ENCODE results near the gene MAPT.
"Not testable (repeated sequence)": the region's sequence is repeated elsewhere in the genome, so short reads cannot be mapped to it uniquely, and the experiment has no call there.

Gene MAPT

DNA sequence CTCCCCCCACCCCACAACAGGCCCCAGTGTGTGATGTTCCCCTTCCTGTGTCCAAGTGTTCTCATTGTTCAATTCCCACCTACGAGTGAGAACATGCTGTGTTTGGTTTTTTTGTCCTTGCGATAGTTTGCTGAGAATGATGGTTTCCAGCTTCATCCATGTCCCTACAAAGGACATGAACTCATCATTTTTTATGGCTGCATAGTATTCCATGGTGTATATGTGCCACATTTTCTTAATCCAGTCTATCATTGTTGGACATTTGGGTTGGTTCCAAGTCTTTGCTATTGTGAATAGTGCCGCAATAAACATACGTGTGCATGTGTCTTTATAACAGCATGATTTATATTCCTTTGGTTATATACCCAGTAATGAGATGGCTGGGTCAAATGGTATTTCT is 62.4 kb downstream of the MAPT start:
- not testable (repeated sequence) for DNase-seq

DNA sequence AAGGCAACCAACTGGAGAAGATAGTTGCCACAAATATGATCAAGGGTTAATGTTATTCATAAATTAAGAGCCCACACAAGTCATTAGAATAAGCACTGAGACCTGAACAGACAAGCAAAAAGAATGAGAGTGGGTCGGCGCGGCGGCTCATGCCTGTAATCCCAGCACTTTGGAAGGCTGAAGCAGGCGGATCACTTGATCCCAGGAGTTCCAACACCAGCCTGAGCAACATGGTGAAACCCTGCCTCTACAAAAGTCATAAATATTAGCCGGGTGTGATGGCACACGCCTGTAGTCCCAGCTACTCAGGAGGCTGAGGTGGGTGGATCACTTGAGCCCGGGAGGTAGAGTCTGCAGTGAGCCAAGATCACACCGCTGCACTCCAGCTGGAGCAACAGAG is 64.0 kb downstream of the MAPT start:
- no peak for DNase-seq

DNA sequence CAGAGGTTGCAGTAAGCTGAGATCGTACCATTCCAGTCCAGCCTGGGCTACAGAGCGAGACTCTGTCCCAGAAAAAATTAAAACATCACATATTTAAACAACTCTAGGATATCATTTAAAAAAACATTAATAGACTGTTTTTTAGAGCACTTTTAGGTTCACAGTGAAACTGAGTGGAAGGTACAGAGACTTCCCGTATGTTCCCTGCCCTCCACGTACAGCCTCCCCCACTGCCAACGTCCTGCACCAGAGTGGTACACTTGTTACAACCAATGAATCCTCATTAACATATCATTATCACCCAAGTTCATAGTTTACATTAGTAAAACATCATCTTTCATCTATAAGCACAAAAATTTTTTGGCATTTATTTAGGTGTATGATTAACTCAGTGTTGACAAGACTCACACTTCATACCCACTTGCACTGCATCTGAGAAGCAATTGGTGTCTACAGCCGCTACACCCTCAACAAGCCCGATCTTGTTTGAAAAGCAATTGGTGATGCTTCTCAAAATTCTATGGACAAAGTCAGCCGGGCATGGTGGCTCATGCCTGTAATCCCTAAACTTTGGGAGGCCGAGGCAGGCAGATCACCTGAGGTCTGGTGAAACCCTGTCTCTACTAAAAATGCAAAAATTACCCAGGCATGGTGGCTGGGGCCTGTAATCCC is 64.8 kb downstream of the MAPT start:
- DNase-seq, result no peak

DNA sequence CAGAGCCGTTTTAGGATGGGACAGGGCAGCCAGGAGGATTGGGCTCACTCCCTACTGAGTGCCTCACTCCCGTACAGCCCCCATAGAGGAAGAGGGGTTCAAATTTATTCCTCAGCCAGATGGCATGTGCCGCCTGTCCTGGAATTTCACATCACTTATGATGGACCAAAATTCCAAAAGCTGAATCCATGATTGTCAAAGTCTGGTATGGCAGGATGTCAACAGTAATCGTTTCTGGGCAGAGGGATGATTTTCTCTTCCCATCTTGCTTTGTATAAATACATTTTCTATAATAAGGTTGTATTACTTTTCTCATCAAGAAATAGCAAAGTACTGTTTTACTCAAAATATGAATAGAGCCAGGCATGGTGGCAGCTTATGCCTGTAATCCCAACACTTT is 66.0 kb downstream of the MAPT start:
- DNase-seq, result no peak

DNA sequence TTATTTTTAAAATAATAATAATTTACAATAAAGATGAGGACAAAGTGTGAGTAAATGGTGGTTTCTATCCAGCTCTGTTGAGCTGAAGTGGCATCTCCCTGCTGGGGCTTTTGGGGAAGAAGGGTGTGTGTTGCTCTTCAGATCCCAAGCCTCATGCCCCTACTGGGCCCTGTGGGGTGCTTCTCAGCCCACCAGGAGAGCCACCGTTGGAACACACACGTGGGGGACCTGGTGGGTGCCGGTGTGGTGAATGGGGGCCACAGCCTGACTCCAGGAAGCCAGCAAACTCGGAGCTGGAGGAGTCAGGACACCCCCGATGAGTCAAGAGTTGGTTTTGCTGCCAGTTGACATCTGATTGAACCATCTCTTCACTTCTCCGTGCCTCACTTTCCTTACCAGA is 66.9 kb downstream of the MAPT start:
- no peak for DNase-seq

DNA sequence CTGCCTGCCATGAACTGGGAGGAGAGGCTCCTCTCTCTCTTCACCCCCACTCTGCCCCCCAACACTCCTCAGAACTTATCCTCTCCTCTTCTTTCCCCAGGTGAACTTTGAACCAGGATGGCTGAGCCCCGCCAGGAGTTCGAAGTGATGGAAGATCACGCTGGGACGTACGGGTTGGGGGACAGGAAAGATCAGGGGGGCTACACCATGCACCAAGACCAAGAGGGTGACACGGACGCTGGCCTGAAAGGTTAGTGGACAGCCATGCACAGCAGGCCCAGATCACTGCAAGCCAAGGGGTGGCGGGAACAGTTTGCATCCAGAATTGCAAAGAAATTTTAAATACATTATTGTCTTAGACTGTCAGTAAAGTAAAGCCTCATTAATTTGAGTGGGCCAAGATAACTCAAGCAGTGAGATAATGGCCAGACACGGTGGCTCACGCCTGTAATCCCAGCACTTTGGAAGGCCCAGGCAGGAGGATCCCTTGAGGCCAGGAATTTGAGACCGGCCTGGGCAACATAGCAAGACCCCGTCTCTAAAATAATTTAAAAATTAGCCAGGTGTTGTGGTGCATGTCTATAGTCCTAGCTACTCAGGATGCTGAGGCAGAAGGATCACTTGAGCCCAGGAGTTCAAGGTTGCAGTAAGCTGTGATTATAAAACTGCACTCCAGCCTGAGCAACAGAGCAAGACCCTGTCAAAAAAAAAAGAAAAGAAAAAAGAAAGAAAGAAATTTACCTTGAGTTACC is 68.0 kb downstream of the MAPT start:
- DNase-seq, result no peak

DNA sequence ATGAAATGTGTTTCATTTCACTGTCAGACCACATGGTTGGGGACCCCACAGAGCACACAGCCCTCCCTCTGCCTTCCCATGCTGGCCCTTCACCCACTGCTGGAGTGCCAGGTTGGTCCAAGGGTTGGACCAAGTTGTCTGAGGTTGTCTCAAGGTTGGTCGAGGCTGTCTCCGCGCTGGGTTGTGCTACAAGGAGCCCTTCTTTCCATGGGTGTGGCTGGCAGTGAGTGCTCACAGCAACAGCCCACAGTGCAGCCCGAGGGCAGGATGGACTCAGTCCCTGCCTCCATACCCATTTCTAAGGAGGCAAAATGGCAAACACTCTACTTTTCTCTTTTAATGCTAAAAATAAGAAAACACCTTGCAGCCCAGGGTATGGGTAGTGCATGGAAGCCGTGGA is 68.9 kb downstream of the MAPT start:
- DNase-seq, result no peak

DNA sequence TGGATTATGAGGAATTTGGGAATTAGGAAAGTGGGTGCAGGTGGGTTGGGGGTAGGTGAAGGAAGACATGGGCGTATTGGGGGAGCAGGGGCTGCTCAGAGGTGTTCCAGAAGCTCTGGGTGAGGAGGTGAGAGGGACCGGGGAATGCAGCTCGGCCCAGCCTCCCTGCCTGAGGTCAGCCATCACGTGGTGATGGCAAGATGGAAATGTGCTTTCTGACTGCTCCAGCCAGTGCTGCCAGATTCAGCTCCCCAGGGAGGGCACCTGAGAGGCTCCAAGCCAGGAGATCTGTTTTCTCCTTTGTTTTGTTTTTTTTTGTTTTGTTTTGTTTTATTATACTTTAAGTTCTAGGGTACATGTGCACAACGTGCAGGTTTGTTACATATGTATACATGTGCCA is 69.5 kb downstream of the MAPT start:
- DNase-seq, result no peak

DNA sequence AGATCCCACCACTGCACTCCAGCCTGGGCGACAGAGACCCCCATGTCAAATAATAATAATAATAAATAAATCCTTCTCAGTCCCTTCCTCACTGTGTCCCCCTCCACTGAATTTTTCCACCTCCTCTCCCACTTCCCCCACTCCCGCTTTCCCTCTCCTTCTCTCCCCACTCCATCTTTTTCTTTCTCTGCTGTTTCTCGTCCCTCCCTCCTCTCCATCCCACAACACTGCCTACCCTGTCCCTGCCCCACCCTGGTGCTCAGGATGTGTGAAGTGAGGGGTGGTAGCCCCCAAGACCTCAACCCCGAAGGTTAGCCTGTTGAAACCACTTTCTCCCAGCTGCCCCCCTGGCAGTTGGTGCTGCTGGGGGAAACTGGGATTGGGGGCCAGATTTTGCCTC is 70.3 kb downstream of the MAPT start:
- no peak for DNase-seq

DNA sequence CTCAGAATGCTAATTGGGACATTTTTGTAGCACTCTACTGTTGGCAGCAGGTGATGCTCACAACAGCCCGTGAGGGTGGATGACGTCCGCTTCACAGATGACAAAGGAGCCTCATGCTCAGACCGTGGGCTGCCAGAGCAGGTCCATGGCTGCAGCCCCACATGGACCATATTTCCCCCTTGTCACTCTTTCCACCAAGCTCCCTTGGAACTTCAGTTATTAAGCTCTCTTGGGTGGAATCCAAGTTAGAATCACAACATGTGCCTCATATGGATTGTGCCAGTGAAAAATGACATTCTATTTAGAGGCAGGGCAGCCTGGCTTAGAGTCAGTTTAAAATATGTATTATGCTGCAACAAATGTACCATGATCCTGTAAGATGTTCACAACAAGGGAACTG is 71.5 kb downstream of the MAPT start:
- DNase-seq, result no peak

DNA sequence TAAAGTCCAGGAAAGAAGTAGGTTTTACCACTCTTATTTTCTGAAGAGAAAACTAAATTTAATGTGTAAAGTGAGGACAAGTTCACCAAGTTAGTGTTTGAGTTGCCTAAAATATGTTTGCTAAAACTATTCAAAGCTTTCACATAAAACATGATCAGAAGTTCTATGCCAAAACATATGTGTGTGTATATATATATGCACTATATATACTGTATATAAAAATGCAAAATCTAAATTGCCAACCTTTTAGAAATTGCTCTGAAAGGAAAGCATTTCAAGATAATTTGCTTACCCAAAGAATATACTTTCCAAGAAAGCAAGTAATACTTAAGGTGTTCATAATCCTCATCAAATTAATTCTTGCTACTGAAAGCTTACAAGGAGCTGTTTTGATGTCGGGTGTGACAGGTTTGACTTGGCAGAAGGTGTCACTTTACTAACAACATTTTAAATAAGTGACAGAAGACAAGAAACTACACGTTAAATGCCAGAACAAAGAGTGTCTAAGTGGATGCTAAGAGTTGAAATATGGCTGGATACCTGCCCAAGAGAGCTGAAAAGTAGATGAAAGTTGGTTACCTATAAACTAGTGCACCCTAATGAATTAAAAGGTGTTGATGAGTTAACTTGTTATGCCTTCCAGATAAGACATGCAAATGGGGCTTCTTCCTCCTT is 72.4 kb downstream of the MAPT start:
- DNase-seq, result no peak

DNA sequence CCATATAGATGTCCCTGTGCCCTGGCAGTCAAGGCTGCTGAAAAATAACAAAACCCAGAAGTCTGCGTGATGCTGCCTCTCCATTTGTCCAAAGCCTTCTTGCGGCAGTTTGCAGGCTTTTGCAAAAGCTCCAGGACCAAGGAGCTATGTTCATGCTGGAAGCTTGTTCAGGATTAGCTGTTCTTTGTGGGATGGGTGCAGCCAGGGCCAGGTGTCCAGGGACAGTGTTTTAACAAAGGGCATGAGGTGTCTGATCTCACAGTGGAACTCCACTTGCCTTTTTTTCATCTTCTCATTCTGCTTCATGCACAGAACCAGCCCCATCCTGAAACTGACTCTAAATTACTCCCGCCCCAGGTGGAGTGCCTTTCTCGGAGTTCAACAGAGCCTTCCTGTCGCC is 73.0 kb downstream of the MAPT start:
- no peak for DNase-seq

DNA sequence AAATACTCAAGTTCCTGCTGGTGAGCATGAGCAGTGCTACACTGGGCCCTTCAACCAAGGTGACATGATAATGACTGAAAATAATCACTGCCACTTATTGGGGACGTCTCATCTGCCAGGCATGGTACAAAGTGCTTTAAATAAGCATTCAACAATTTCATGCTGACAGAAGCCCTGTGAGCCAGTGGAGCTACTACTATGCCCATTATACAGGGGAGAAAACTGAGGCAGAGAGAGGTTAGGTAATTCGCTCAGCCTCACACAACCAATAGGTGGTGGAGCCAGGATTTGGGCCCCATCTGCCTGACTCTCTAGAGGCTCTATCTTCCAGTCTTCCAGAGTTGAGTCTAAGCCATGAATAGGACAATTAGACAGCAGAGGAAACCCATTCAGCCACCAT is 74.4 kb downstream of the MAPT start:
- DNase-seq, result no peak

DNA sequence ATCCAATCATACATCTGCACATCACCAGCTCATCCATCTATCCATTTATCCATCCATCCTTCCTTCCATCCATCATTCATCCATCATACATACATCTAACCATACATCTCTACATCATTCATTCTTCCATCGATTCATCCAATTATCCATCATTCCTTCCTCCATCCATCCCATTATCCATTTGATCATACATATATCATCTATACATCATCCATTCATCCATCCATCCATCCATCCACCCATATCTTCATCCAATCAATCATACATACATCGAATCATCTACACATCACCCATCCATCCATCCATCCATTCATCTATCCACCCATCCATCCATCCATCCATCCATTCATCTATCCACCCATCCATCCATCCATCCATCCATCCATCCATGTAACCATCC is 75.4 kb downstream of the MAPT start:
- DNase-seq, result no peak

DNA sequence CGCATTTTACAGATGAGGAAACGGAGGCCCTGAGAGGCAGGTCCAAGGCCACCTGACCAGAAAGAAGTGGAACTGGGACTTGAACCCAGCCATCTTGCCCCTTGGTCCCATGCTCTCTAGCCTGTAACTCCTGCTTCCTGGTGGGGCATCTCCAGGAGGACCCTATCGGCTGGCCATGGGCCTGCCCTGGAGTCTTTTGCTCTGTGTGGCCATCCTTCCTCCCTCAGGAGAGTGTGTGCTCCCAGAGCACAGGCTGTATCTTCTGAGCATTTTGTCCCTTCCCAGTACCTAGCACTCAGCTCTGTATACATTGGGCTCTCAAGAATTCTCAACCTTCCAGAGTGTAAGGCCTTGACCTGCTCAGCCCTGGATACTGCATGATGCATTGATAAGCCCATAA is 76.3 kb downstream of the MAPT start:
- DNase-seq, result no peak

DNA sequence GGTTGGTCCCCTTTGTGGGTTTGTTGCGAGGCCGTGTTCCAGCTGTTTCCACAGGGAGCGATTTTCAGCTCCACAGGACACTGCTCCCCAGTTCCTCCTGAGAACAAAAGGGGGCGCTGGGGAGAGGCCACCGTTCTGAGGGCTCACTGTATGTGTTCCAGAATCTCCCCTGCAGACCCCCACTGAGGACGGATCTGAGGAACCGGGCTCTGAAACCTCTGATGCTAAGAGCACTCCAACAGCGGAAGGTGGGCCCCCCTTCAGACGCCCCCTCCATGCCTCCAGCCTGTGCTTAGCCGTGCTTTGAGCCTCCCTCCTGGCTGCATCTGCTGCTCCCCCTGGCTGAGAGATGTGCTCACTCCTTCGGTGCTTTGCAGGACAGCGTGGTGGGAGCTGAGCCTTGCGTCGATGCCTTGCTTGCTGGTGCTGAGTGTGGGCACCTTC is 77.4 kb downstream of the MAPT start:
- no peak for DNase-seq

DNA sequence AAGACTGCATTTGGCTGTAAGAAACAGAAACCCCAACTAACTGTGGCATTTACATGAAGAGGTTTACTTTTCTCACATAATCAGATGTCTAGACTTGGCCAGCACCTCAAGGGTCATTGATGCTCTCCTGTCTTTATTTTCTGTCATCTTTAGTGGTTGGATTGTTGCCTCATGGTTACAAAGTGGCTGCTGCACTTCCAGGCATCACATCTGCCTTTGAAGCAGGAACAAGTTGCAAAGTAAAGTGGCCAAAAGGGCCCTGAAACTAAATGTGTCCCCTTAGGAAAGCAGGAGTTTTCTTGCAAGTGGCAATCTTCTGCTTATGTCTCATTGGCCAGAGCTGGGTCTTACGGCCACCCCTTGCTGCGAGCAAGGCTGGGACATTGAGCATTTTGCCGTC is 78.2 kb downstream of the MAPT start:
- DNase-seq, result no peak

DNA sequence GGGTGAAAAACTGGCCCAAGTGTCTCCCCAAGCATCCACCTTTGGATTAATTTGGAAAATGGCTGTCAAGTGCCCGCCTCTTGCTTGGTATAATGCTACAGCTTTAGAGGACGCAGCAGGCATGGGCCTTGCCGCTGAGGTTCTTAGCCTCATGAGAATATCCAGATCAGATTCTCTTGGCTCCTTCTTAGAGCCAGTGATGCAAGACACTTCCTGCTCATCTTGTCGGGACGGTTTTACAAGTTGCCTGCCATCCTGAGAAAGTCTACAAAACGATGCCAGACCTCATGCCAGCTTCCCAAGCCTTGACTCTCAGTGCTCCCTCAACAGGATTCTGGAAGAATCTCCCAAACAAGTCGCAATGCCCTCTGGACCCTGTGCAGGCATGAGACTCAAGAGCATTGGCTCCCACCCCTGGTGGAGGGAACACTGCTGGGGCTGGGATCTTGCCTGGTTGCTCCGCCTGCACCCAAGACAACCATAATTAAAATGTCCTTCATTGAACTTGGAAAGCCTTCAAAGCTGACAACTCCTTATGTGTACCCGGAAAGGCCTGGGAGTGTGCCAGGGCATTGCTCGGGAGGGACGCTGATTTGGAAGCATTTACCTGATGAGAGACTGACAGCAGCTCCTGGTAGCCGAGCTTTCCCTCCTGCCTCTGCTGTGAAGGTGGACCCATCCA is 78.9 kb downstream of the MAPT start:
- no peak for DNase-seq

DNA sequence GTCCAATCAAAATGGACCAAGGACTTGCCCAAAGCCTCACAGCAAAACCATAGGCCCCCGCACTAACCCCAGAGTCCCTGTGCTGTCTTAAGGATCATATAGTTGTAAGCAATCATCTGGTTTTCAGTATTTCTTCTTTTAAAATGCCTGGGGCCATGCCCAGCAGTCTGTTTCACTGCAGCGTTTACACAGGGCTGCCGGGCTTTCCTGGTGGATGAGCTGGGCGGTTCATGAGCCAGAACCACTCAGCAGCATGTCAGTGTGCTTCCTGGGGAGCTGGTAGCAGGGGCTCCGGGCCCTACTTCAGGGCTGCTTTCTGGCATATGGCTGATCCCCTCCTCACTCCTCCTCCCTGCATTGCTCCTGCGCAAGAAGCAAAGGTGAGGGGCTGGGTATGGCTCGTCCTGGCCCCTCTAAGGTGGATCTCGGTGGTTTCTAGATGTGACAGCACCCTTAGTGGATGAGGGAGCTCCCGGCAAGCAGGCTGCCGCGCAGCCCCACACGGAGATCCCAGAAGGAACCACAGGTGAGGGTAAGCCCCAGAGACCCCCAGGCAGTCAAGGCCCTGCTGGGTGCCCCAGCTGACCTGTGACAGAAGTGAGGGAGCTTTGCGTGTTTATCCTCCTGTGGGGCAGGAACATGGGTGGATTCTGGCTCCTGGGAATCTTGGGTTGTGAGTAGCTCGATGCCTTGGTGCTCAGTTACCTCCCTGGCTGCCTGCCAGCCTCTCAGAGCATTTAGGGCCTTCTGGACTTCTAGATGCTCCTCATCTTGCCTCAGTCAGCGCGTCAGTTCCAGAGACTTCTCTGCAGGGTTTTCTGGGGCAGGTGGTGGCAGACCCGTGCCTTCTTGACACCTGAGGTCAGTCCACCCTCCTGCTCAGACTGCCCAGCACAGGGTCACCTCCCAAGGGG is 79.8 kb downstream of the MAPT start:
- no peak for DNase-seq

DNA sequence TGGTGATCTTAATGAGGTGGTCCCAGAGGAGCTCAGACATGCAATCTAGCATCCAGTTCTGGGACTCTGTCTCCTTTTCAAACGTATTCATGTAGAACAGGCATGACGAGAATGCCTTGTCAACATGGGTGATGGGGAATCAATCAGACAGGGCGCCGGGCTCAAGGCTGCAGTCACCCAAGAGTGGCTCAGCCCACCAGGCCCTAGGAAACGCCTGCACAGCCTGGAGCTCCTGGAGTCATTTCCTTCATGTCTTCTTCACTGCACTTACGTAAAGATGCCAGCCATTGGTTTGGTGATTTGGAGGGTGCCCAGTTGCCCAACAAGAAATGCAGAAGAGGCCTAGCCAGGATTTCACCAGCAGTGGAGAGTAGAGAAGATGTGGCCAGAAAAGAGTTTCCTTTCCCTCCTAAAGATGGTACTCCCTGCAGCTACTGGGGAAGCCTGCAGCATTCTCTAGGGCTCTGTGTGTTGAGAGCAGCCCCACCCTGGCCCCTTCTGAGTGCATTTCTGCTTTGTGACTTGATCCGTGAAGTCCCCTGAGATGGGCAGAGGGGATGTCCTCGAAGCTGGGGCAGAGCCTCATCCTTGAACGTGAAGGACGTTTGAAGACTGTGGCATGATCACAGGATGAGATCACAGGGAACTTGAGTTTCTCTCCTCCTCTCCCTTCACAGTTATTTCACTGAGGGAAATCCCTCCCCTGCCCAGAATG is 80.7 kb downstream of the MAPT start:
- DNase-seq, result no peak

DNA sequence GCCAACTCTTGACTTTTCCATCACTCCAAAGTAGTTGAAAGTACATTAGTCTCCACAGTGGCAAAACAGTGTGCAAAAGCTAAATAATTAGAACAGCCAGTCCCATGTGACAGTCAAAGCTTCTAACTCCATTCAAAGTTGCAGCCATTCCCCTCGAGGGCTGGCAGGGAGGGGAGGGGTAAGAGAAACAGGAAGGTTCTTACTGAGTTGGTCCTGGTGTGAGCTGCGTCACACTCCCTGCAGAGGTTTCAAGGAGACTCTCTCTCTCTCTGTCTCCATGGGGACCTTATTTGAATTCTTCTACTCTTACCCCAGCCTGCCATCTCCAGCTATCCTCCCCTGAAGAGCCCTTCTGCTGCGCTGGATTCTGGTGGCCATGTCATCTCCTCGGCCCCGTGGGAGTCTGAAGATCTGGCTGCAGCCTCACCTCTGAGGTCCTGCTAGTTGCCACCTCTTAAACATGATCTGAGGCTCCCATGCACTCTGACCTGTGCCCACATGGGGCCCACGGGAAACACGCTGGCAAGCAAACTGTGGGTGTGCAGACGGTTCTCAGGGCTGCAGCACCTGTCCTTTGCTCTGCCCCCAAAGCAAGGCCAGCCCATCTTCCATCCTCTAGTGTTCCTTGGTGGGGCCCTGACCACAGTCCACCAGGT is 81.4 kb downstream of the MAPT start:
- no peak for DNase-seq

Measured in stimulated activated naive CD4-positive, alpha-beta T cell treated with Interleukin-2 at 50 U/mL for 16 hours (primary cell).